Upper lobe of left lung (tissue), 4 donors: ENCODE data around the gene TBXA2R.

Experiments used
- POLR2A ChIP-seq, 4 donors: fragments of 450-650 bp; IDR thresholded peaks; one replicate each; pipeline ENCODE4 v1.5.1; 2016 to 2017; ENCODE audit warnings: antibody characterized with exemption in 4 of 4, mild to moderate bottlenecking in 2 of 4
- POLR2AphosphoS5 ChIP-seq, 2 donors: sonication (generic); formaldehyde crosslinking; IDR thresholded peaks; one replicate each; pipeline ENCODE4 v1.5.1; 2017; ENCODE audit warnings: antibody characterized with exemption in 2 of 2
- TF ChIP-seq, protein P1 (sequence below), 6 experiments: fragments of 450-650 bp in 4 of 6; fragments of 200-600 bp in 2 of 6; sonication (generic) in 2 of 6; IDR thresholded peaks; one replicate each; pipeline ENCODE4 v1.5.1; 2016 to 2019; ENCODE audit warnings: antibody characterized with exemption in 6 of 6

DNA sequence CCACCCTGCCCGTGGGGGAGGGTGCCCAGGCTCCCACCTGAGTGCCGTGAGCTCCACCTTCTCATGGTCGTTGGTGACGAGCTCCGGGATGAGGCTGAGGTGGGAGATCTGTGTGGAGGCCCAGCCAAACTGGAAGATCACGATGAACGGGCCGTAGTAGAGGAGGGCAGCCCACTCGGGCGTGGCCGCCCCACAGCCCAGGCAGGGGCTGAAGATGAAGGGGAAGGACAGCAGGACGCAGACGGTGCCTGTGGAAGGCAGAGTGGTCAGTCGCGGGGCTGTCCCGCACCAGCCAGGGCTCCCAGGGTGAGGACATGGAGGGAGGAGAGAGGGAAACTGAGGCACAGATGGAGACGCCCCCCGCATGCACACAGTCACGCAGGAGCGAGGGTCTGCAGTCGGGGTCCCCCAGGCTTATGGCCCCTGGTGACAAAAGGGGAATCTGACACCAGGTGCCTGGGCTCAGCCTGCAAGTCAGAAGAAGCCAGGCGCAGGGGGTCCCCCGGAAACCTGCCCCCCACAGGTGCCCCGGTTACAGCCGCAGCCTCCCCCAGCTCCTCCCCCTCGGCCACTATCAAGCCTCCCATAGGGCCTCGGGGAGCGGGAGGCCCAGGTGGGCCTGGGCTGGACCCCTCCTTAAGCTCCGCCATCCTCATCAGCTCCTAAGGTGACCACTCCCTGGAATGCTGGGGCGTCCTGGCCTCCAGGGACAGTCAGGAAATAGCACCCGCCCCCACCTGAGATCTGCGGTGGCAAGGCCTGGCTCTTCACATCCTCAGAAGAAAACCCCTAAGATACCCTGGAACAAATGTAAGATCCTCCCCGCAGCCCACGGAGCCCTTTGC is 55.5 kb downstream of the TBXA2R start:
- no peak for TF ChIP-seq POLR2AphosphoS5 (IDR thresholded peaks at IDR 0.05)
- TF ChIP-seq, protein P1, sequence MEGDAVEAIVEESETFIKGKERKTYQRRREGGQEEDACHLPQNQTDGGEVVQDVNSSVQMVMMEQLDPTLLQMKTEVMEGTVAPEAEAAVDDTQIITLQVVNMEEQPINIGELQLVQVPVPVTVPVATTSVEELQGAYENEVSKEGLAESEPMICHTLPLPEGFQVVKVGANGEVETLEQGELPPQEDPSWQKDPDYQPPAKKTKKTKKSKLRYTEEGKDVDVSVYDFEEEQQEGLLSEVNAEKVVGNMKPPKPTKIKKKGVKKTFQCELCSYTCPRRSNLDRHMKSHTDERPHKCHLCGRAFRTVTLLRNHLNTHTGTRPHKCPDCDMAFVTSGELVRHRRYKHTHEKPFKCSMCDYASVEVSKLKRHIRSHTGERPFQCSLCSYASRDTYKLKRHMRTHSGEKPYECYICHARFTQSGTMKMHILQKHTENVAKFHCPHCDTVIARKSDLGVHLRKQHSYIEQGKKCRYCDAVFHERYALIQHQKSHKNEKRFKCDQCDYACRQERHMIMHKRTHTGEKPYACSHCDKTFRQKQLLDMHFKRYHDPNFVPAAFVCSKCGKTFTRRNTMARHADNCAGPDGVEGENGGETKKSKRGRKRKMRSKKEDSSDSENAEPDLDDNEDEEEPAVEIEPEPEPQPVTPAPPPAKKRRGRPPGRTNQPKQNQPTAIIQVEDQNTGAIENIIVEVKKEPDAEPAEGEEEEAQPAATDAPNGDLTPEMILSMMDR (IDR thresholded peaks at IDR 0.05), result no peak
- no peak for TF ChIP-seq POLR2A (IDR thresholded peaks at IDR 0.05)
